C4-2B (cell line): ENCODE data around the gene CHCHD3.

Experiments
- ZFX ChIP-seq: fragments of 450-650 bp; IDR thresholded peaks from 2 replicates; pipeline ENCODE4 v1.6.1; 2017
- TF ChIP-seq, protein P1 (sequence below): fragments of 450-650 bp; conservative IDR thresholded peaks from 2 replicates; pipeline ENCODE4 v1.5.1; 2017; ENCODE audit warnings: mild to moderate bottlenecking

DNA sequence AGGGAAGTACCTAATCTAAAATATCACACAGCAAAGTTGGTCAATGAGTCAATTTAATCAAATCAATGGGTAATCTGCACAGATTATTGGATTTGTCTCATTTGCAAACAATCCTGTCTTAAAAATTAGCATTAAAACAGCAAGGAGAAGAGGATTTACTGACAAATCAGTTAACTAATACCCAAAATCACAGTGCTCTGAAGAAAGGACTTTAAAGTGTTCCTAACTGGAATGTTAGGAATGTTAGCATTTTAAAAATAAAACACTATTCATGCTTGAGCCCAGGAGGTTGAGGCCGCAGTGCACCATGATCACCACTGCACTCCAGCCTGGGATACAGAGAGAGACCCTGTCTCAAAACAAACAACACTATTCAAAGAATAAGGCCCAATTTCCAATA lies 83.1 kb downstream of the CHCHD3 start:
- TF ChIP-seq, protein P1, sequence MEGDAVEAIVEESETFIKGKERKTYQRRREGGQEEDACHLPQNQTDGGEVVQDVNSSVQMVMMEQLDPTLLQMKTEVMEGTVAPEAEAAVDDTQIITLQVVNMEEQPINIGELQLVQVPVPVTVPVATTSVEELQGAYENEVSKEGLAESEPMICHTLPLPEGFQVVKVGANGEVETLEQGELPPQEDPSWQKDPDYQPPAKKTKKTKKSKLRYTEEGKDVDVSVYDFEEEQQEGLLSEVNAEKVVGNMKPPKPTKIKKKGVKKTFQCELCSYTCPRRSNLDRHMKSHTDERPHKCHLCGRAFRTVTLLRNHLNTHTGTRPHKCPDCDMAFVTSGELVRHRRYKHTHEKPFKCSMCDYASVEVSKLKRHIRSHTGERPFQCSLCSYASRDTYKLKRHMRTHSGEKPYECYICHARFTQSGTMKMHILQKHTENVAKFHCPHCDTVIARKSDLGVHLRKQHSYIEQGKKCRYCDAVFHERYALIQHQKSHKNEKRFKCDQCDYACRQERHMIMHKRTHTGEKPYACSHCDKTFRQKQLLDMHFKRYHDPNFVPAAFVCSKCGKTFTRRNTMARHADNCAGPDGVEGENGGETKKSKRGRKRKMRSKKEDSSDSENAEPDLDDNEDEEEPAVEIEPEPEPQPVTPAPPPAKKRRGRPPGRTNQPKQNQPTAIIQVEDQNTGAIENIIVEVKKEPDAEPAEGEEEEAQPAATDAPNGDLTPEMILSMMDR = no peak
- no peak for TF ChIP-seq ZFX
